Hepatocyte (in vitro differentiated cells): Measurements from ENCODE around the gene GLI1.

Experiments used
- EZH2 ChIP-seq: fragments of 200-600 bp; sonication (generic); IDR thresholded peaks from 2 replicates; pipeline ENCODE4 v1.6.1; 2016; ENCODE audit warnings: antibody characterized with exemption, mild to moderate bottlenecking, borderline replicate concordance
- EZH2phosphoT487 ChIP-seq: fragments of 200-600 bp; sonication (generic); IDR thresholded peaks from one replicate; pipeline ENCODE4 v1.6.1; 2018; ENCODE audit warnings: antibody characterized with exemption, mild to moderate bottlenecking, low read depth, moderate library complexity; ENCODE audit not compliant: unreplicated experiment, severe bottlenecking
- TF ChIP-seq, protein P1 (sequence below): fragments of 200-600 bp; sonication (generic); IDR thresholded peaks from 2 replicates; pipeline ENCODE4 v1.5.1; 2016; ENCODE audit warnings: antibody characterized with exemption, mild to moderate bottlenecking; ENCODE audit not compliant: poor library complexity

DNA sequence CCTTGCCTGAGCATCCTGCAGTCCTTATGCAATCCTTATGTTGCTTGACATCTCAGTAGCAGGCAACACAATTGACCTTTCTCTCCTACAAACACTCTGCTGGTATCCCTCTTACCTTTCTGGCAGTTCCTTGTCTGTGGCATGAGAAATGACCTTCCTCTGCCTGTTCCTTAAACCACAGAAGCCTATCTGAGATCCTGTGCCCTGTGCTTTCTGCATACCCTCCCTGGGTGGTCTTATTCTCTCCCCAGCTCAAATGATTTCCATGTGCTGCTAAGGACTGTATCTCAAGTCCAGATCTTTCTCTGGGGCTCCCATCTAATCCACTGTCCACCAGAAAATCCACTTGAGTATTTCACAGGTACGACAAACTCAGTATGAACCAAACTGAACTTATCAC is 22.1 kb downstream of the GLI1 start:
- no peak for TF ChIP-seq EZH2phosphoT487
- TF ChIP-seq, protein P1, sequence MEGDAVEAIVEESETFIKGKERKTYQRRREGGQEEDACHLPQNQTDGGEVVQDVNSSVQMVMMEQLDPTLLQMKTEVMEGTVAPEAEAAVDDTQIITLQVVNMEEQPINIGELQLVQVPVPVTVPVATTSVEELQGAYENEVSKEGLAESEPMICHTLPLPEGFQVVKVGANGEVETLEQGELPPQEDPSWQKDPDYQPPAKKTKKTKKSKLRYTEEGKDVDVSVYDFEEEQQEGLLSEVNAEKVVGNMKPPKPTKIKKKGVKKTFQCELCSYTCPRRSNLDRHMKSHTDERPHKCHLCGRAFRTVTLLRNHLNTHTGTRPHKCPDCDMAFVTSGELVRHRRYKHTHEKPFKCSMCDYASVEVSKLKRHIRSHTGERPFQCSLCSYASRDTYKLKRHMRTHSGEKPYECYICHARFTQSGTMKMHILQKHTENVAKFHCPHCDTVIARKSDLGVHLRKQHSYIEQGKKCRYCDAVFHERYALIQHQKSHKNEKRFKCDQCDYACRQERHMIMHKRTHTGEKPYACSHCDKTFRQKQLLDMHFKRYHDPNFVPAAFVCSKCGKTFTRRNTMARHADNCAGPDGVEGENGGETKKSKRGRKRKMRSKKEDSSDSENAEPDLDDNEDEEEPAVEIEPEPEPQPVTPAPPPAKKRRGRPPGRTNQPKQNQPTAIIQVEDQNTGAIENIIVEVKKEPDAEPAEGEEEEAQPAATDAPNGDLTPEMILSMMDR, result no peak
- TF ChIP-seq EZH2, result no peak
